ENCODE results near the gene LRIG3. TPM values are rescaled to one million over a fixed set of nuclear protein-coding genes. Genes with fewer than 3 reads are reported as not detected.

The LRIG3 gene
- polyA plus RNA-seq, 1 donor from 2014 or later: 0.22 TPM

DNA sequence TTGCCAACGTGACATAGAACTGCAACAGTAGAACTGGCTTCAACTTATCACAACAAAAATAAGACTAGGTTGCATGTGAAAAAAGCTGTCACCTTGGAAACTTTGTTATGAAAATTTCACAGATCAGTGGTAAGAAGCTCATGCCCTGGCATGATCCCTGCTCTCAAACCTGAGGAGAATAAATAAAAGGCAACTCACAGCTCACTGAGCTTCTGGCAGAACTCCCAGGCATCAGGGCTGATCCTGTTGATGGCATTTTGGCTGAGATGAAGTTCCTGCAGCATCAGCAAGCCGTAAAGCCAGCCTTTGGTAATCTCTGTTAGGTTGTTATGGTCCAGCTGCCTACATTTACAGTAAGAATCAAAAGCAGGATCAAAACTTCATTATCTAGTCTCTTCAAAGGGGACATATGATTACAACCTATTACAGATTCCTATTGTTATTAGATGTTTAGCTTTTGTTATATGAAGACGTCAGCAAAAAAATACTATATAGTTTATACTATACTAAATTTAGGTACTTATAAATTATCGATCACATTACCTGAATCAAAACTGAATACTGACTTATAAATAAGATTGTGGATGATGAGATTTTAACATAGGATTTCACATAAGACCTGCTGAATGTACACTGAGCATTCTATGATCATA is 32.0 kb downstream of the LRIG3 start:
- Histone ChIP-seq H4K20me1 (ENCODE audit: insufficient read depth) (no peaks in the 10 kb centered on the region), H3K27ac (ENCODE audit: low read length) (no peak overlapping the region), H3K4me3 (ENCODE audit: low read length) (no peak overlapping the region), H3K36me3 (ENCODE audit: insufficient read depth, low read length) (no peaks in the 10 kb centered on the region), H3K4me2 (ENCODE audit: low read length) (no peak overlapping the region), H3F3A (ENCODE audit: insufficient read depth, low read length, poor library complexity, severe bottlenecking) (no peaks in the 10 kb centered on the region), H3K79me2 (replicated peaks; ENCODE audit: insufficient read depth, low read length) (no peaks in the 10 kb centered on the region), H2AFZ (ENCODE audit: low read depth, low read length) (no peak overlapping the region), H3K9me2 (ENCODE audit: insufficient read depth, low read length) (no peaks in the 10 kb centered on the region), H3K9ac (ENCODE audit: low read length) (no peak overlapping the region), H3K27me3 (ENCODE audit: insufficient read depth, low read depth, low read length) (no peaks in the 10 kb centered on the region), H3K9me3 (ENCODE audit: low read length) (no peaks in the 10 kb centered on the region)
- TF ChIP-seq, protein P1, sequence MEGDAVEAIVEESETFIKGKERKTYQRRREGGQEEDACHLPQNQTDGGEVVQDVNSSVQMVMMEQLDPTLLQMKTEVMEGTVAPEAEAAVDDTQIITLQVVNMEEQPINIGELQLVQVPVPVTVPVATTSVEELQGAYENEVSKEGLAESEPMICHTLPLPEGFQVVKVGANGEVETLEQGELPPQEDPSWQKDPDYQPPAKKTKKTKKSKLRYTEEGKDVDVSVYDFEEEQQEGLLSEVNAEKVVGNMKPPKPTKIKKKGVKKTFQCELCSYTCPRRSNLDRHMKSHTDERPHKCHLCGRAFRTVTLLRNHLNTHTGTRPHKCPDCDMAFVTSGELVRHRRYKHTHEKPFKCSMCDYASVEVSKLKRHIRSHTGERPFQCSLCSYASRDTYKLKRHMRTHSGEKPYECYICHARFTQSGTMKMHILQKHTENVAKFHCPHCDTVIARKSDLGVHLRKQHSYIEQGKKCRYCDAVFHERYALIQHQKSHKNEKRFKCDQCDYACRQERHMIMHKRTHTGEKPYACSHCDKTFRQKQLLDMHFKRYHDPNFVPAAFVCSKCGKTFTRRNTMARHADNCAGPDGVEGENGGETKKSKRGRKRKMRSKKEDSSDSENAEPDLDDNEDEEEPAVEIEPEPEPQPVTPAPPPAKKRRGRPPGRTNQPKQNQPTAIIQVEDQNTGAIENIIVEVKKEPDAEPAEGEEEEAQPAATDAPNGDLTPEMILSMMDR (IDR thresholded peaks at IDR 0.05; ENCODE audit: poor library complexity, severe bottlenecking): no peak
- TF ChIP-seq EP300 (conservative IDR thresholded peaks at IDR 0.05; ENCODE audit: poor library complexity, severe bottlenecking) (no peak), SMC3 (conservative IDR thresholded peaks at IDR 0.05; ENCODE audit: poor library complexity) (no peak), RAD21 (conservative IDR thresholded peaks at IDR 0.05) (no peak), EZH2 (IDR thresholded peaks at IDR 0.05; ENCODE audit: borderline replicate concordance, insufficient read depth, low read length, poor library complexity, severe bottlenecking) (no peak), POLR2AphosphoS5 (IDR thresholded peaks at IDR 0.05) (no peak), TAF1 (IDR thresholded peaks at IDR 0.05; ENCODE audit: low read depth) (no peak), MXI1 (conservative IDR thresholded peaks at IDR 0.05; ENCODE audit: poor library complexity, severe bottlenecking) (no peak)
- TF ChIP-seq, protein P2, sequence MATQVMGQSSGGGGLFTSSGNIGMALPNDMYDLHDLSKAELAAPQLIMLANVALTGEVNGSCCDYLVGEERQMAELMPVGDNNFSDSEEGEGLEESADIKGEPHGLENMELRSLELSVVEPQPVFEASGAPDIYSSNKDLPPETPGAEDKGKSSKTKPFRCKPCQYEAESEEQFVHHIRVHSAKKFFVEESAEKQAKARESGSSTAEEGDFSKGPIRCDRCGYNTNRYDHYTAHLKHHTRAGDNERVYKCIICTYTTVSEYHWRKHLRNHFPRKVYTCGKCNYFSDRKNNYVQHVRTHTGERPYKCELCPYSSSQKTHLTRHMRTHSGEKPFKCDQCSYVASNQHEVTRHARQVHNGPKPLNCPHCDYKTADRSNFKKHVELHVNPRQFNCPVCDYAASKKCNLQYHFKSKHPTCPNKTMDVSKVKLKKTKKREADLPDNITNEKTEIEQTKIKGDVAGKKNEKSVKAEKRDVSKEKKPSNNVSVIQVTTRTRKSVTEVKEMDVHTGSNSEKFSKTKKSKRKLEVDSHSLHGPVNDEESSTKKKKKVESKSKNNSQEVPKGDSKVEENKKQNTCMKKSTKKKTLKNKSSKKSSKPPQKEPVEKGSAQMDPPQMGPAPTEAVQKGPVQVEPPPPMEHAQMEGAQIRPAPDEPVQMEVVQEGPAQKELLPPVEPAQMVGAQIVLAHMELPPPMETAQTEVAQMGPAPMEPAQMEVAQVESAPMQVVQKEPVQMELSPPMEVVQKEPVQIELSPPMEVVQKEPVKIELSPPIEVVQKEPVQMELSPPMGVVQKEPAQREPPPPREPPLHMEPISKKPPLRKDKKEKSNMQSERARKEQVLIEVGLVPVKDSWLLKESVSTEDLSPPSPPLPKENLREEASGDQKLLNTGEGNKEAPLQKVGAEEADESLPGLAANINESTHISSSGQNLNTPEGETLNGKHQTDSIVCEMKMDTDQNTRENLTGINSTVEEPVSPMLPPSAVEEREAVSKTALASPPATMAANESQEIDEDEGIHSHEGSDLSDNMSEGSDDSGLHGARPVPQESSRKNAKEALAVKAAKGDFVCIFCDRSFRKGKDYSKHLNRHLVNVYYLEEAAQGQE (IDR thresholded peaks at IDR 0.05; ENCODE audit: borderline replicate concordance): no peak

DNA sequence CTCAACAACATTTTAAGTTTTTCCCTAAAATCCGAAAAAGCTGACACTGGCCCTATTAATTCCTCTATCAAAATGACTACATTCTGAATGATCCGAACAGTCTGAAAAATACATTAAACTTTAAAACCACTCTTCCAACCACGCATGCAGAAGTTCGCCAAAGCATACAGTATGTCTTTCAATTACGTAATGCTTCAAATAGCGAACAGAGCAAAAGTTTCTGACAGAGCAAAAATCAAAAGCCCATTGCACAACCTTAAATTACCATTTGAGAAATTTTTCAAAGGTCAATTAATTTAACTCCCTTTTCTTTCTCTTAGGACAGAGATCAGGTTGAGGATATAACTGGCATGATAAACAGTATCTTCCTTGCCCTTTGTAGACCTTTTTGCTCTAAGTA is 33.2 kb downstream of the LRIG3 start:
- Histone ChIP-seq H4K20me1 (ENCODE audit: insufficient read depth) (no peaks in the 10 kb centered on the region), H3K27me3 (ENCODE audit: insufficient read depth, low read depth, low read length) (no peaks in the 10 kb centered on the region), H3K27ac (ENCODE audit: low read length) (no peak overlapping the region), H3K9me2 (ENCODE audit: insufficient read depth, low read length) (no peaks in the 10 kb centered on the region), H3K4me3 (ENCODE audit: low read length) (no peak overlapping the region), H3K9ac (ENCODE audit: low read length) (no peak overlapping the region), H3K79me2 (replicated peaks; ENCODE audit: insufficient read depth, low read length) (no peaks in the 10 kb centered on the region), H3K4me2 (ENCODE audit: low read length) (no peak overlapping the region), H3F3A (ENCODE audit: insufficient read depth, low read length, poor library complexity, severe bottlenecking) (no peaks in the 10 kb centered on the region), H2AFZ (ENCODE audit: low read depth, low read length) (no peak overlapping the region), H3K36me3 (ENCODE audit: insufficient read depth, low read length) (no peaks in the 10 kb centered on the region), H3K9me3 (ENCODE audit: low read length) (no peaks in the 10 kb centered on the region)
- TF ChIP-seq, protein P1 (IDR thresholded peaks at IDR 0.05; ENCODE audit: poor library complexity, severe bottlenecking): no peak
- no peak for TF ChIP-seq EP300 (conservative IDR thresholded peaks at IDR 0.05; ENCODE audit: poor library complexity, severe bottlenecking)
- TF ChIP-seq POLR2AphosphoS5 (IDR thresholded peaks at IDR 0.05): no peak
- TF ChIP-seq SMC3 (conservative IDR thresholded peaks at IDR 0.05; ENCODE audit: poor library complexity): no peak
- TF ChIP-seq RAD21 (conservative IDR thresholded peaks at IDR 0.05): no peak
- TF ChIP-seq TAF1 (IDR thresholded peaks at IDR 0.05; ENCODE audit: low read depth): no peak
- TF ChIP-seq MXI1 (conservative IDR thresholded peaks at IDR 0.05; ENCODE audit: poor library complexity, severe bottlenecking): no peak
